LHCN-M2 (cell line): Measurements from ENCODE around the gene LMNTD2. TPM values are rescaled to one million over a fixed set of nuclear protein-coding genes. Genes with fewer than 3 reads are reported as not detected.

Source experiments
- DNase-seq: peaks from one replicate; pipeline ENCODE4 v3.0.0-alpha.2; 2012; ENCODE audit warnings: low read depth
- polyA plus RNA-seq: library from polyadenylated mRNA; unstranded; fragments of >200 nt; gene quantifications from one replicate; pipeline ENCODE4 v1.2.1, GENCODE V29; 2012; ENCODE audit warnings: missing spikeins
- total RNA-seq: library from RNA; depleted of rRNA; stranded (reverse); fragments of >200 nt; gene quantifications from 2 replicates; pipeline ENCODE4 v1.2.3, GENCODE V29; 2014; rRNA removed

Gene LMNTD2, protein sequence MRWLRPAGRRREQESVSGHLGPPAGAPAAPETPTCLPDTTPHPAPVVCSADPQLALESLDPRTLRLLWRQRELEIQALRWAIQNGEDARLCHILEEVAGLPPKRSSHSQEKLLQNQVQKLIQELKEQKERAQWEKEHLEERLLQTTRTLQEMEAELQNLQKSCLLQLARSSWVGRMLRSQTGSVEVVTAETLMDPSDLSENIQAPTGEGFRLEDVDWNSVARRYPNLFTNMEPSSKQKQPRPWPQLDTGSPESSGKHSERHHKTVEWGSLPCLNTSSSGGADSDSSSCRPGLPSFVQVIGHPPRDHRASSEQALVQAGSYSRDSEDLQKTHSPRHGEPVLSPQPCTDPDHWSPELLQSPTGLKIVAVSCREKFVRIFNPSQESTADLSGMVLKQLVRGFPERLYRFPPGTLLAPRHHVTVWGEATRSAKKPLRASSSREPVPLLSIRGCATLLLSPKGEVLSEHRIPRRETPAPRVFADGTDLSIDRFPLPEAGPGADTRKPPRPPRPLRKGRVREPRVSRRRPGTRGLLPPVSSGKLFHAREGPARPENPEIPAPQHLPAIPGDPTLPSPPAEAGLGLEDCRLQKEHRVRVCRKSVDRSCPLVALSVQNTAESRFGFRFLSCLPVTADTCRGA
- total RNA-seq = 0.46 and 1.3 TPM in 2 replicates
- 0.30 TPM for polyA plus RNA-seq

DNA sequence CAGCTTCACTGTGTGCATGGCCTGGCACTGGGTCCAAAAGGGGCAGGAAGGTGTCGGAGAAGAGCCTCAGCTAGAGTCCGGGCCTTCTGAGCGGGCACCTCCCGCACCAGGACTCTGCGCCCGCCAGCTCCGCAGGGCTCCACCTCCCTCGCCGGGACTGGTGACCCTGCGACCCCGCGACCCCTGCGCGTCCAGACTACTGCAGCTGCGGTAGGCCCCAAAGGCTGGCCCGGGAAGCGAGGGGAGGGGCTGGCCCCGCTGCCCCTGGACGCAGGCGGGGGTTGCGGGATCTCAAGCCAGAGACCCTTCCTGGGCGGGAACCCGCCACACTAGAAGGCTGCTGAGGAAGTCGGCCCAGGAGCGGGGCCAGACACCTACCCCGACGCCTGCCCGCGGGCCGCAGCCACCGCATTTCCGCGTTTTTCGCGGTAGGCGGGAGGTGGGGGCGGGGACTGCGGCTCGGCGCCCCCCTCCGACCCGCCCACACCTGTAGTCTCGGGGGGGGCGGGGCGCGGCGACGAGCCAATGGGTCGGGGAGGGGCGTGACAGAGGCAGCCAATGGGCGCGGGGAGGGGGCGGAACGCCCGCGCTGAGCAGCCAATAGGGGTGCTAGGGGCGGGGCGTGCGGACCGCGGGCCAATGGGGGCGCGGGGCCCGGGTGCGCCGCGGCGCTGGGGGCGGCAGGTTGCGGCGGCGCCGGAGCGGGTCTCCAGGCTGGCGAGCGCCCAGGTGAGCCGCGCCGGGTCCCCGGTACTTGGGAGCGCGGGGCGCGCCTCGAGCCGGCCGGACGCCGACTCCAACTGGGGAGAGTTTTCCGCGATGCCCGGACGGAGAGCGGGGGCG is at the start of gene LMNTD2, which contains the start of gene RASSF7:
LMNTD2 (minus strand) TSS at position 434 of the 843 bp plus-strand sequence; CDS start at position 412, 22 bp downstream.
RASSF7 (plus strand) TSS at position 666 of the 843 bp plus-strand sequence. CDS start 799 bp downstream, outside the sequence.
- peak; percentile 59 for DNase-seq

DNA sequence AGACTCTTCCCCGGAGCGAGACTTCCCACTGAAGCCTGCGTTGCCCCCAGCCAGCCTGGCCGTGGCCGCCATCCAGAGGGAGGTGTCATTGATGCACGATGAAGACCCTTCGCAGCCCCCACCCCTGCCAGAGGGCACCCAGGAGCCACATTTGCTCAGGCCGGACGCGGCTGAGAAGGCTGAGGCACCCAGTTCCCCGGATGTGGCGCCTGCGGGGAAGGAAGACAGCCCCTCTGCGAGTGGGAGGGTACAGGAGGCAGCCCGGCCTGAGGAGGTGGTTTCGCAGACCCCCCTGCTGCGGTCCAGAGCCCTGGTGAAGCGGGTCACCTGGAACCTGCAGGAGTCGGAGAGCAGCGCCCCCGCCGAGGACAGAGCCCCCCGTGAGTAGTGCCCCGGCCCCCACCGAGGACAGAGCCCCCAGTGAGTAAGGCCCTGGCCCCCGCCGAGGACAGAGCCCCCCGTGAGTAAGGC is 48.8 kb upstream of the LMNTD2 start:
- DNase-seq = no peak

DNA sequence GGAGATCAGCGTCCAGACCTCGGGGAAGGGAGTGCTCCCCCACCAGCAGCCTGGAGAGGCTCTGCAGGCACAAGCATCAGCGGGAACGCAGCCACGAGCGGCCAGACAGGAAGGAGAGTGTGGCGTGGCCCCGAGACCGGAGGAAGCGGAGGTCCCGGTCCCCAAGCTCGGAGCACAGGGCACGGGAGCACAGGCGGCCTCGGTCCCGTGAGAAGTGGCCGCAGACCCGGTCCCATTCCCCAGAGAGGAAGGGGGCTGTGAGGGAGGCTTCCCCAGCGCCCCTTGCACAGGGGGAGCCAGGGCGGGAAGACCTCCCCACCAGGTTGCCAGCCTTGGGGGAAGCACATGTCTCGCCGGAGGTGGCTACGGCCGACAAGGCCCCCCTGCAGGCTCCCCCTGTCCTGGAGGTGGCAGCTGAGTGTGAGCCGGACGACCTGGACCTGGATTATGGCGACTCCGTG is 48.3 kb upstream of the LMNTD2 start:
- DNase-seq = no peak

DNA sequence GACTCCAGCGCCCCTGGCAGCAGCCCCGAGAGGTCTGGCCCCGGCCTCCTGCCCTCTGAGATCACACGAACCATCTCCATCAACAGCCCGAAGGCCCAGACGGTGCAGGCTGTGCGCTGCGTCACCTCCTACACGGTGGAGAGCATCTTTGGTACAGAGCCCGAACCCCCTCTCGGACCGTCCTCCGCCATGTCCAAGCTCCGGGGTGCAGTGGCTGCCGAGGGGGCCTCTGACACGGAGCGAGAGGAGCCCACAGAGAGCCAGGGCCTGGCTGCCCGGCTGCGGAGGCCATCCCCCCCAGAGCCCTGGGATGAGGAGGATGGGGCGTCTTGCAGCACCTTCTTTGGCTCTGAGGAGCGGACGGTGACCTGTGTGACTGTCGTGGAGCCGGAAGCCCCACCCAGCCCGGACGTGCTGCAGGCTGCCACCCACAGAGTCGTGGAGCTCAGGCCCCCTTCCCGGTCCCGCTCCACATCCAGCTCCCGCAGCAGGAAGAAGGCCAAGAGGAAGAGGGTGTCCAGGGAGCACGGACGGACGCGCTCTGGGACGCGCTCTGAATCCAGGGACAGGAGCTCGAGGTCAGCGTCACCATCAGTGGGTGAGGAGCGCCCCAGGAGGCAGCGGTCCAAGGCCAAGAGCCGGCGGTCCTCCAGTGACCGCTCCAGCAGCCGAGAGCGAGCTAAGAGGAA is 47.6 kb upstream of the LMNTD2 start:
- DNase-seq = no peak

DNA sequence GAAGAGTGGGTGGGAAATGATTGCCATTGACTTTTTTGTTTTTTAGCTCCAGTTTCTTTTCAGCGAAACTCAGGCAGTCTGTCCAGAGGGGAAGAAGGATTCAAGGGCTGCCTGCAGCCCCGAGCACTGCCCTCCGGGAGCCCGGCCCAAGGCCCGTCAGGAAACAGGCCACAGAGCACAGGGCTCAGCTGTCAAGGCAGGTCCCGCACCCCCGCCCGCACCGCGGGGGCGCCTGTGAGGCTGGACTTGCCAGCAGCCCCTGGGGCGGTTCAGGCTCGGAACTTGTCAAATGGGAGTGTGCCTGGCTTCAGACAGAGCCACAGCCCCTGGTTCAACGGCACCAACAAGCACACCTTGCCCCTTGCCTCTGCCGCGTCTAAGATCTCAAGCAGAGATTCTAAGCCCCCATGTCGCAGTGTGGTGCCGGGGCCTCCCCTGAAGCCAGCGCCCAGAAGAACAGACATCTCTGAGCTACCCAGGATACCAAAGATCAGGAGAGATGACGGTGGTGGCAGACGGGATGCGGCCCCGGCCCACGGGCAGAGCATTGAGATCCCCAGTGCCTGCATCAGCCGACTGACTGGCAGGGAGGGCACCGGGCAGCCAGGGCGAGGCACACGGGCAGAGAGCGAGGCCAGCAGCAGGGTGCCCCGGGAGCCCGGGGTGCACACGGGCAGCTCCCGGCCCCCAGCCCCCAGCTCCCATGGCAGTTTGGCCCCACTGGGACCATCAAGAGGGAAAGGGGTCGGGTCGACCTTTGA is 46.7 kb upstream of the LMNTD2 start:
- no peak for DNase-seq

DNA sequence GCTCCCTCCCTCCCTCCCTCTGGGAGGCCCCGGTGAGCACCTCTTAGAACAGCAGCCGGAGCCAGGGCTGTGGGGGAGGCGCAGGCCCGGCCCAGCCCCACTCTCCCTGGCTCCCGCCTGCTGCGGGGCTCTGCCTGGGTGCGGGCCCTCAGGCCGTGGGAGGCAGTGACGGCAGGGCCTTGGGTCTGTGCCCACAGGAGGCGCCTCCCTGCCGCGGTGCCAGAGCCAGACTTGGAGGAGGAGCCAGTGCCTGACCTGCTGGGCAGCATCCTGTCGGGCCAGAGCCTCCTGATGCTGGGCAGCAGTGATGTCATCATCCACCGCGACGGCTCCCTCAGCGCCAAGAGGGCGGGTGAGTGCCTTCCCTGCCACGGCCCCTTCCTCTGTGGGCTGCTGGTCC is 45.7 kb upstream of the LMNTD2 start:
- DNase-seq = no peak

DNA sequence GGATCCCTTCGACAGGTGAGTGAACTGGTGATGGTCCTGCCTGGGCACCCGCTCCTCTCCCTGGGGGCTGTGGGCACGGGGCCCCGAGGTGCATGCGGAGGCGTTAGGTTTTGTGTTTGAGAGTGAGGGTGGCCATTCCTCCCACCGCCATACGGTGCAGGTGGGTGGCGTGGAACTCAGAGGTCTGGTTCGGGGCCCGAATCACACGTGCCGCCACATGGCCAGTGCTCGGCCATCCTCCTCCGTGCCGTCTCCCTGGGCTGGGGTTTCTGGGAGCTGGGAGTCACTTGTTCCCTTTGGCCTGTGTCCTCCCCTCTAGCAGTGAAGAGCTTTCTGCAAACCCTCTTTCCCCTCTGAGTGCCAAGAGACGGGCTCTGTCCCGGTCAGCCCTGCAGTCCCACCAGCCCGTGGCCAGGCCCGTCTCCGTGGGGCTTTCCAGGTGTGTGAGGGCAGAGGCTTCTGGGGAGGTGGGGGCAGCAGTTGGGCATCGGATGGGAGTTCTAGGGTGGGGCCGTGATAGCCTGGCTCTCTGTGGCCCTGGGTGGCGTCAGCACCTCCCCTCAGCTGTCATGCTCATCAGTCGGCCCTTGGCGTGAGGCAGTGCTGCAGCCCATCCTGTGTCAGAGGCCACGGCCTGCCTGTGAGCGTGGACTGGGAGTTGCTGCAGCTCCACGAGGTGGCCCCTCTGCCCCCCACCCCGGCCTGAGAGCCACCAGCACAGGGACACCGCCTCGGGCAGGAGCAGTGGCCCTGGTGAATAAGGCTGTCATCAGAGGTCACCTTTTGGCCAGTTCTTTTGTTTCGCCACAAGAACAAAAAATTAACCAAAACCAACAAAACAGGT is 45.0 kb upstream of the LMNTD2 start:
- DNase-seq = no peak

DNA sequence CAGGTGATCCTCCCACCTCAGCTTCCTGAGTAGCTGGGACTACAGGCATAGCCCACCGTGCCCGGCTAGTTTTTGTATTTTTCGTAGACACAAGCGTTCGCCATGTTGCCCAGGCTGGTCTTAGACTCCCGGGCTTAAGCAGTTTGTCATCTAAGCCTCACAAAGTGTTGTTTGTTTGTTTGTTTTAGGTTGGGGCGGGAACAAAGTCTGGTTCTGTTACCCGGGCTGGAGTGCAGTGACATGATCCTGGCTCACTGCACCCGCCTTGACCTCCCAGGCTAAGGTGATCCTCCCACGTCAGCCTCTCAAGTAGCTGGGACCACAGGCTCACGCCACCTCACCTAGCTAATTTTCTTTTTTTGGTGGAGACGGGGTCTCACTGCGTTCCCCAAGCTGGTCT is 42.6 kb upstream of the LMNTD2 start:
- no peak for DNase-seq

DNA sequence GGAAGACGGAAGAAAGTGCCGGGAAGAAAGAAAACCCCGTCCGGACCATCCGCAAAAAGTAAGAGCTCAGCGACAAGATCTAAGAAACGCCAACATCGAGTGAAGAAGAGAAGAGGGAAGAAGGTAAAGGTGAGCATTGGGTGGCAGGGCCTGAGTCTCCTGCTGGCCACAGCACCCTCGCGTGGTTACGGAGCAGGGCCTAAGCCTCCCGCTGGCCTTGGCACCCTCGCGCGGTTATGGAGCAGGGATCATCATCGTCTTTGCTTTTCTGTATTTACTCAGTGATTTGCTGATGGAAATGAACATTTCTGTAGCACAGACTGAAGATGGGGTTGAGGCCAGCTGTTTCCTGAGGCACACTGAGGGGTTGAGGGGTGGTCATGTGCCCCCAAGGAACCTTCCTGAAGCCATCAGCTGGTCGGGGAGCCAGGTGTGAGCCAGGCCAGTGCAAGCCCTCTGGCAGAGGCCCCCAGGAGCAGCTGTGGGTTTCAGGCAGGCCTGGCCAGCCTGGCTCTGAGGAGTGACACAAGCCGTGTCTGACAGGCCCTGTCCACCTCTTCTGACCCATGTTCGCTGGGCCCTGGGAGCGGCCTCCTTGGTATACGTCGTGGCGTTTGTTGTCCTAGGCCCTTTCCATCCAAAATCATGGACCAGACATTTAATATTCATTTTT is 41.2 kb upstream of the LMNTD2 start:
- no peak for DNase-seq

DNA sequence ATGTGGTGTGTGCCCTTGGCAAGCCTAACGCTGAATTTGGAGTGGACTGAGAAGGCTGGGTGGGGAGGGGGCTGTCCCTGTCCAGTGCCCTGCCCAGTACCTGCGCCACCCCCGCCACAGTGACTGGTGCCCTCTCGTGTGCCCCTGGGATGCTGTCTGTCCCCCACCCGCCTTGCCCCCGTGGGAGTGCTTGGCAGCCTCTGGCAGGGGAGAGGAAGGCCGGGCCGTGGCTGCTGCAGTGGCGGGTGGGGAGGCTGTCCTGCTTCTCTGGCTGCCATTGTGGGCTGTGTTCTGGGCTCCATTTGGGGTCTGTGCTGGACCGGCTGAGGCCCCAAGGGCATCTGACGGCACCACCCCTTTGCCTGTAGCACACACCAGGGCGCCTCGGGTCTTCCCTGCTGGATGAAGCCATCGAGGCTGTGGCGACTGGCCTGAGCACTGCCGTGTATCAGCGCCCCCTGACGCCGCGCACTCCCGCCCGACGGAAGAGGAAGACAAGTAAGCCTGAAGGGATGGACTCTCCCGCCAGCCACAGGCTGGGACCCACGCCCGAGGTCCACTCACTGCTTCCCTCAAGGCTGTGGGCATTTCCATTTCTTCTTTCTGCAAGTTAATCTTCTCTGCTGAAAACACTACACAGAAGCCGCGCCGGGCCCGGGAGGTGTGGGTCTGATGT is 37.6 kb upstream of the LMNTD2 start:
- no peak for DNase-seq

DNA sequence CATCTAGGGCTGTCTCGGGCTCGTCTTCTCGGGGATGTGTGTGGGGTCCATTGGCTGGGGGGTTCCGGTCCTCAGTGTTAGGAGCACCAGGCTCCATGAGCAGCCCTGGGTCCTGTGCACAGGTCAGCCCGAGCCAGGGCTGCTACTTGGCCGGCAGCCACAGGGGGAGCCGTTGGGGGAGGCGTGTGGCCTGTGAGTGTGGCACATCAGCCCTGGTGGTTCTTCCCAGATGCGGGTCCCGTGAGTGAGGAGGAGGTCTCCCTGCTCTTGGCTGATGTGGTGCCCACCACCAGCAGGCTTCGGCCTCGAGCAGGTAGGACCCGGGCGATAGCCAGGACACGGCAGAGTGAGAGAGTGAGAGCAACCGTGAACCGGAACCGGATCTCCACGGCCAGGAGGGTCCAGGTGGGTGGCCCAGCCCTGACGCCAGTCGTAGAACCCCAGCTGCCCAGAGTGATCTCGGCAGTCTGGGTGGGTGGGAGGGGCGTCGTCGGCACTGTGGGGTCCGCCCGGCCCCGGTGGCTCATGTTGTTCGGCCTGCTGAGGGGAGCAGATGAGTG is 36.7 kb upstream of the LMNTD2 start:
- DNase-seq = no peak

DNA sequence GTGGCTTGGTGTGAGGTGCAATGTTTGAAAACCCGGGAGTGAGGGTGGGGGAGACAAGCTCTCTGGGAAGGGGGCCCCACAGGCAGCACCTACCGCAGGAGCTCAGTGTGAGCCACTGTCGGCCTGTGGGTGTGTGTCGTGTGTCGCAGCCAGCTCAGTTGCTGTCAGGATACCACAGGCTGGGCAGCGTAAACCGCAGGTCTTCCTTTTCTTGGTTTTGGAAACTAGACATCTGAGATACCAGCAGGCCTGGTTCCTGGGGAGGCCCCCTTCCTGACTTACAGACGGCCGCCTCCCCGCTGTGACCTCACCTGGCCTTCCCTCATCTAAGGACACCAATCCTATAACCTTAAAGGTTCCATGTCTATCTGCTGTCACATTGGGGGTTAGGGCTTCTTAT is 35.8 kb upstream of the LMNTD2 start:
- DNase-seq = no peak

DNA sequence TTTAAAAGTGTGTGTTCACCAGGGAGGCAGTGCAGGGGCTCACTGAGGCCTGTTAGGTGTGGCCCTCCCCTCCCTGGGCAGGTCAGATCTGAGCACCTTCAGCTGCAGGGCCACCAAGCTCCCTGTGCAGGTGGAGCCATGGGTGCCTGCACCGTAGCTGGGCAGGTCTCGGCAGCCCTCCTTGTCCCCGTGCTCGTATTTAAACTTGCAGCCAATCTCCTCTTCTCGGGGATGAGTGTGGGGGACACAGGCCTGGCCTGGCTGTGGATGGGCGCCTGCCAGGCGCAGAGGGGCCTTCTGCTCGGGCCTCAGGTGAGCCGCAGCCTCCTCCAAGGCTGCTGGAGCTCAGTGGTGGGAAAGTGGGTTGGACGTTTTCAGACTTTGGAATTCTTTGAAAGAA is 34.9 kb upstream of the LMNTD2 start:
- no peak for DNase-seq

DNA sequence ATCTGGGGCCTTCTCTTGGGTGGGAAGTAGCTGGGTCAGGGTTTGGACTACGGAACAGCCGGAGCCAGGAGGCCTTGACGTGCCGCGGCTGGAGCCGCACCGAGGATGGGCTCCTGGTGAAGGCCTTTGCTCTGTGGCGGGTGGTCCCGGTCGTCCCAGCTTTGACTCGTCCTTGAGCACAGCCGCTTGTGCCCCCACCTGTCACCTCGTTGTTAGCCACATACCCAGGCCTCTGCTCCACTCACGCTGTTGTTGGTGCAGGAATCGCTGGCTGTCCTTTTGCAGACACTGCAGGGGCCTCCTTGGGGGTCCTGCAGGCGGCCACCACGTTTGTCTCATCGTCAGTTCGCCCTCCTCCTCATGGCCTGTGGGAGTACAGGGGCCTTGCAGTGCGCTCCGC is 32.8 kb upstream of the LMNTD2 start:
- no peak for DNase-seq

DNA sequence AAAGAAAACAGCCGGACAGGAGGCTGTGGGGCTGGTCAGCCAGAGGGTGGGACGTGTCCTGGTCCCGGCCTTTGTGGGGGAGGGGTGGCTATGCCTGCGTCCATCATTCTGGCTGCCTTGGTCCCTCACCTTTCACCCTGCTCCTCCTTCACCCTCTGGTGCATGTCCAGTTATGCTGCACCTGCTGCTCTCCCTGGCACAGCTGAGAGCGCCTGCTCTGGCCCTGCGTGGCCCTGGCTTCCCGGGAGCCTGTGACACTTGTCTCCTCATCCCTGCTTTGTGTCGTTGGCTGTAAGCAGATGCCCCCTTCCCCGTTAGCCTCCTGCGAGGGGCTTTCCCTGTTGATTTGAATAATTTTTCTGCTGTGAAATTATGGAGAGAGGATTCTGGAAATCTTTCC is 32.4 kb upstream of the LMNTD2 start:
- no peak for DNase-seq

DNA sequence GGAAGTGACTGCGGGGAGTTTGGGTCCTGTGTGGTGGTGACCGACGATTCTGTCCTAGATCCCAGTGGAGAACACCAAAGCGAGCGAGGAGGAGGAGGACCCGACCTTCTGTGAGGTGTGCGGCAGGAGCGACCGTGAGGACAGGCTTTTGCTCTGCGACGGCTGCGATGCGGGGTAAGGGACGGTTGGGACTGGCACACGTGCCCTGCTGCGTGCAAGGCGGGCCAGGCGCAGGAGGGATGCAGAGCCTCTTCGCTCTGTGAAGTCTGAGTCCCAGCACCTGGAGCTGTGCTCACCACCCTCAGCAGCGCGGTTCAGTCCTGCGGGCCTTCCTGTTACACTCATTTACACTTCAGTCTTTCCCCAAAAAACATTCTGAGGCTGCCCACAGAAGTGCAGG is 32.0 kb upstream of the LMNTD2 start:
- no peak for DNase-seq

DNA sequence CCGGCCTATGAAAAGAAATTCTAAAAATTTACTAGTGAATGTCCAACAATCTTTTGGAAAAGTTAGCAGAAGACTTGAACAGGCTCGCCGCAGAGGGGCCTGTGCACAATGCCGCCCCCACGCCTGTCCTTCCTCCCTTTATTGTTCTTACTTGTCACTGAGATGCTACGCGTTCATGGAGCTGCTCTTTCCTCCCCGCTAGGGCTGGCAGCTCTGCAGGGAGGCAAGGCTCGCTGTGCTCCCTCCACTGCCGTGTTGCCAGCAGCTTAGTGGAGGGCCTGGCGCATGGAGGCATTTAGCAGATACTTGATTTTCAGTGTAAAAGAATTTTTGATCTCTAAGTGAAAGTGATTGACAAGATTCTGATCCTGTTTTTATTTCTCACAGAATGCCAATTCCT is 30.5 kb upstream of the LMNTD2 start:
- DNase-seq = no peak

DNA sequence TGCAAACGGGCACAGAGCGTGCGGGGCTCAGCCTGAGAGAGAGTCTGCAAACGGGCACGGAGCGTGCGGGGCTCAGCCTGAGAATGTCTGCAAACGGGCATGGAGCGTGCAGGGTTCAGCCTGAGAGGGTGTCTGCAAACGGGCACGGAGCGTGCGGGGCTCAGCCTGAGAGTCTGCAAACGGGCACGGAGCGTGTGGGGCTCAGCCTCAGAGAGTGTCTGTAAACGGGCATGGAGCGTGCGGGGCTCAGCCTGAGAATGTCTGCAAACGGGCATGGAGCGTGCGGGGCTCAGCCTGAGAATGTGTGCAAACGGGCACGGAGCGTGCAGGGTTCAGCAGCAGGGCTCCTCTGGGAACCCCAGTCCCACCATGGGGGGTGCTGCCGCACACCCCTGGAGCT is 29.3 kb upstream of the LMNTD2 start:
- no peak for DNase-seq
